Activated naive CD8-positive, alpha-beta T cell treated with anti-CD3 and anti-CD28 coated beads, Interleukin-2, amount 10 ng/mL, durations not matched to agents 7 days and 5 days (primary cell): ENCODE data around the gene PRPH. TPM values are rescaled to one million over a fixed set of nuclear protein-coding genes. Genes with fewer than 3 reads are reported as not detected.
"Not testable (repeated sequence)": the region's sequence is repeated elsewhere in the genome, so short reads cannot be mapped to it uniquely, and the experiment has no call there.

Experiments used
- ATAC-seq: fragments of 150-1000 bp; cut with Tn5 transposase; one replicate; pipeline ENCODE4 v1.10.0; 2021; ENCODE audit warnings: low read depth, moderate library complexity
- POLR2A ChIA-PET: fragments of 350-600 bp; sonication (Branson Sonifier 250); formaldehyde crosslinking; loops from one replicate; lab custom pipeline; 2021; ENCODE audit warnings: antibody characterized with exemption; lab: Charles Lee
- DNase-seq: peaks from one replicate; pipeline ENCODE4 v3.0.0; 2021
- H3K27ac Mint-ChIP-seq: one replicate; pipeline ENCODE4 v1.8.0; 2022; ENCODE audit warnings: mild to moderate bottlenecking, mixed read lengths
- H3K27me3 Mint-ChIP-seq: one replicate; pipeline ENCODE4 v1.8.0; 2022; ENCODE audit warnings: mild to moderate bottlenecking, moderate library complexity, mixed read lengths
- H3K36me3 Mint-ChIP-seq: one replicate; pipeline ENCODE4 v1.8.0; 2021; ENCODE audit warnings: mild to moderate bottlenecking, mixed read lengths
- H3K4me1 Mint-ChIP-seq: one replicate; pipeline ENCODE4 v1.8.0; 2021; ENCODE audit warnings: mixed read lengths
- H3K4me3 Mint-ChIP-seq: one replicate; pipeline ENCODE4 v1.8.0; 2022; ENCODE audit warnings: mild to moderate bottlenecking, moderate library complexity, mixed read lengths
- H3K9me3 Mint-ChIP-seq: one replicate; pipeline ENCODE4 v1.8.0; 2021; ENCODE audit warnings: mixed read lengths
- total RNA-seq, 2 experiments: library from RNA; stranded (reverse); gene quantifications; one replicate each; pipeline ENCODE4 v1.2.3, GENCODE V29; 2021

PRPH gene
- total RNA-seq, 2 experiments from 2014 or later: 0.67 TPM; not detected in 1

- Mint-ChIP-seq H3K27me3 (peaks cover 59% of the 10 kb centered on the region), H3K36me3 (peaks cover 22% of the 10 kb centered on the region)
- POLR2A ChIA-PET: interaction anchor here (1.2 to 2.5 kb wide), 2 partner anchors 11 to 13 kb away, joined by 7 read pairs; partner anchors contain the start of genes DNAJC22 and TROAP
- not testable (repeated sequence) for H3K27ac Mint-ChIP-seq, H3K4me3 Mint-ChIP-seq, DNase-seq, H3K4me1 Mint-ChIP-seq, ATAC-seq, H3K9me3 Mint-ChIP-seq
These were observed 38.8 kb downstream of the PRPH start for GRCh38 chr12:49333778-49334177.

GRCh38 chr12:49334226-49334625 is 39.3 kb downstream of the PRPH start:
- no peaks in the 10 kb centered on the region for H3K9me3 Mint-ChIP-seq
- no peak for DNase-seq
- H3K4me3 Mint-ChIP-seq: no peak overlapping the region
- ATAC-seq: no peak
- POLR2A ChIA-PET: interaction anchor here (2.5 kb wide), 1 partner anchor 12 kb away, joined by 7 read pairs; the partner anchor contains the start of gene DNAJC22
- H3K36me3 Mint-ChIP-seq: peaks cover 18% of the 10 kb centered on the region
- H3K27me3 Mint-ChIP-seq: peaks cover 63% of the 10 kb centered on the region
- peaks cover 9% of the 10 kb centered on the region for H3K4me1 Mint-ChIP-seq
- H3K27ac Mint-ChIP-seq: no peak overlapping the region

GRCh38 chr12:49334681-49335080 is 39.7 kb downstream of the PRPH start:
- no peak for ATAC-seq
- Mint-ChIP-seq H3K27ac (no peak overlapping the region), H3K9me3 (no peaks in the 10 kb centered on the region), H3K27me3 (peaks cover 68% of the 10 kb centered on the region), H3K4me3 (no peak overlapping the region), H3K36me3 (peaks cover 17% of the 10 kb centered on the region), H3K4me1 (peaks cover 9% of the 10 kb centered on the region)
- DNase-seq: no peak
- POLR2A ChIA-PET: interaction anchor here (1.0 kb wide), 1 partner anchor 11 kb away, joined by 3 read pairs; the partner anchor contains the start of gene TROAP

GRCh38 chr12:49335118-49335954 is 40.4 kb downstream of the PRPH start:
- H3K27me3 Mint-ChIP-seq: peaks cover 73% of the 10 kb centered on the region
- ATAC-seq (no peak), DNase-seq (no peak)
- no peak overlapping the region for H3K27ac Mint-ChIP-seq
- no peaks in the 10 kb centered on the region for H3K9me3 Mint-ChIP-seq
- no peak overlapping the region for H3K4me3 Mint-ChIP-seq
- peaks cover 9% of the 10 kb centered on the region for H3K4me1 Mint-ChIP-seq
- POLR2A ChIA-PET: interaction anchor here (1.0 kb wide), 1 partner anchor 12 kb away, joined by 3 read pairs; the partner anchor contains the start of gene TROAP
- peaks cover 14% of the 10 kb centered on the region for H3K36me3 Mint-ChIP-seq

- Mint-ChIP-seq H3K27ac (no peak overlapping the region), H3K9me3 (no peaks in the 10 kb centered on the region), H3K27me3 (peaks cover 81% of the 10 kb centered on the region), H3K36me3 (peaks cover 11% of the 10 kb centered on the region), H3K4me1 (peaks cover 9% of the 10 kb centered on the region), H3K4me3 (no peak overlapping the region)
- ATAC-seq: no peak
- DNase-seq: peak; percentile 45
- POLR2A ChIA-PET: interaction anchor here (1.0 kb wide), 1 partner anchor 13 kb away, joined by 3 read pairs; the partner anchor contains the start of gene TROAP
These were observed 41.2 kb downstream of the PRPH start for GRCh38 chr12:49335955-49336644.

- Mint-ChIP-seq H3K9me3 (no peaks in the 10 kb centered on the region), H3K36me3 (peaks cover 4% of the 10 kb centered on the region), H3K4me3 (peak within 1 kb of the TSS; percentile 70), H3K4me1 (peaks cover 9% of the 10 kb centered on the region), H3K27me3 (peaks cover 89% of the 10 kb centered on the region), H3K27ac (no peak within 1 kb of the TSS)
- DNase-seq (peak; percentile 94), ATAC-seq (peak; percentile 87)
- POLR2A ChIA-PET: interaction anchor here (0.6 kb wide), 2 partner anchors 71 to 123 kb away, joined by 3 to 4 read pairs; no protein-coding TSS in a partner anchor
These were observed 42.0 kb downstream of the PRPH start, which contains the start of gene C1QL4 for GRCh38 chr12:49336645-49337584. C1QL4 (minus strand) TSS chr12:49337188; CDS start chr12:49336477, 711 bp downstream.

GRCh38 chr12:49338830-49339463 is 44.0 kb downstream of the PRPH start:
- H3K27ac Mint-ChIP-seq: no peak overlapping the region
- H3K36me3 Mint-ChIP-seq: no peaks in the 10 kb centered on the region
- POLR2A ChIA-PET: no interaction called here
- DNase-seq (no peak), ATAC-seq (no peak)
- no peak overlapping the region for H3K4me3 Mint-ChIP-seq
- H3K9me3 Mint-ChIP-seq: no peaks in the 10 kb centered on the region
- H3K27me3 Mint-ChIP-seq: peaks cover 91% of the 10 kb centered on the region
- H3K4me1 Mint-ChIP-seq: peaks cover 13% of the 10 kb centered on the region

GRCh38 chr12:49339464-49339861 is 44.5 kb downstream of the PRPH start:
- DNase-seq (no peak), ATAC-seq (no peak)
- H3K9me3 Mint-ChIP-seq: no peaks in the 10 kb centered on the region
- H3K27ac Mint-ChIP-seq: no peak overlapping the region
- H3K27me3 Mint-ChIP-seq: peaks cover 91% of the 10 kb centered on the region
- no peaks in the 10 kb centered on the region for H3K36me3 Mint-ChIP-seq
- peaks cover 15% of the 10 kb centered on the region for H3K4me1 Mint-ChIP-seq
- POLR2A ChIA-PET: no interaction called here
- H3K4me3 Mint-ChIP-seq: no peak overlapping the region

- Mint-ChIP-seq H3K9me3 (no peaks in the 10 kb centered on the region), H3K36me3 (no peaks in the 10 kb centered on the region), H3K4me3 (no peak overlapping the region), H3K27ac (no peak overlapping the region), H3K4me1 (peaks cover 14% of the 10 kb centered on the region), H3K27me3 (peaks cover 86% of the 10 kb centered on the region)
- POLR2A ChIA-PET: no interaction called here
- no peak for DNase-seq
- no peak for ATAC-seq
These were observed 45.3 kb downstream of the PRPH start for GRCh38 chr12:49340095-49340870.

- Mint-ChIP-seq H3K9me3 (no peaks in the 10 kb centered on the region), H3K27ac (no peak overlapping the region), H3K4me1 (peaks cover 17% of the 10 kb centered on the region), H3K27me3 (peaks cover 88% of the 10 kb centered on the region), H3K36me3 (no peaks in the 10 kb centered on the region), H3K4me3 (no peak overlapping the region)
- DNase-seq (no peak), ATAC-seq (no peak)
- POLR2A ChIA-PET: interaction anchor here (1.5 to 2.8 kb wide), 2 partner anchors 18 to 77 kb away, joined by 3 to 16 read pairs; partner anchors contain the start of gene TROAP
These were observed 46.2 kb downstream of the PRPH start for GRCh38 chr12:49340971-49341776.

GRCh38 chr12:49341777-49342065 is 46.8 kb downstream of the PRPH start:
- ATAC-seq (no peak), DNase-seq (no peak)
- no peaks in the 10 kb centered on the region for H3K9me3 Mint-ChIP-seq
- no peak overlapping the region for H3K27ac Mint-ChIP-seq
- H3K27me3 Mint-ChIP-seq: peaks cover 91% of the 10 kb centered on the region
- POLR2A ChIA-PET: interaction anchor here (1.3 to 2.8 kb wide), 3 partner anchors 19 to 78 kb away, joined by 3 to 16 read pairs (median 4); partner anchors contain the start of gene TROAP
- H3K4me1 Mint-ChIP-seq: peaks cover 21% of the 10 kb centered on the region
- H3K36me3 Mint-ChIP-seq: no peaks in the 10 kb centered on the region
- H3K4me3 Mint-ChIP-seq: no peak overlapping the region
